Activated naive CD8-positive, alpha-beta T cell treated with anti-CD3 and anti-CD28 coated beads, Interleukin-2, amount 50 U/mL, for 24 hours (primary cell): ENCODE measurements around the gene FBXO8.

ENCODE experiments used
- ATAC-seq: fragments of 150-1000 bp; cut with Tn5 transposase; one replicate; pipeline ENCODE4 v1.10.0; 2021
- DNase-seq: peaks from one replicate; pipeline ENCODE4 v3.0.0; 2021
- H3K27ac Mint-ChIP-seq: one replicate; pipeline ENCODE4 v1.8.0; 2021; ENCODE audit warnings: mild to moderate bottlenecking, mixed read lengths
- H3K27me3 Mint-ChIP-seq: one replicate; pipeline ENCODE4 v1.8.0; 2021; ENCODE audit warnings: mixed read lengths
- H3K36me3 Mint-ChIP-seq: one replicate; pipeline ENCODE4 v1.8.0; 2021; ENCODE audit warnings: low read depth, mixed read lengths
- H3K4me1 Mint-ChIP-seq: one replicate; pipeline ENCODE4 v1.8.0; 2021; ENCODE audit warnings: mixed read lengths
- H3K4me3 Mint-ChIP-seq: one replicate; pipeline ENCODE4 v1.8.0; 2021; ENCODE audit warnings: mild to moderate bottlenecking, moderate library complexity, mixed read lengths
- H3K9me3 Mint-ChIP-seq: one replicate; pipeline ENCODE4 v1.8.0; 2021; ENCODE audit warnings: mixed read lengths

FBXO8 gene, protein sequence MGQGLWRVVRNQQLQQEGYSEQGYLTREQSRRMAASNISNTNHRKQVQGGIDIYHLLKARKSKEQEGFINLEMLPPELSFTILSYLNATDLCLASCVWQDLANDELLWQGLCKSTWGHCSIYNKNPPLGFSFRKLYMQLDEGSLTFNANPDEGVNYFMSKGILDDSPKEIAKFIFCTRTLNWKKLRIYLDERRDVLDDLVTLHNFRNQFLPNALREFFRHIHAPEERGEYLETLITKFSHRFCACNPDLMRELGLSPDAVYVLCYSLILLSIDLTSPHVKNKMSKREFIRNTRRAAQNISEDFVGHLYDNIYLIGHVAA

DNA sequence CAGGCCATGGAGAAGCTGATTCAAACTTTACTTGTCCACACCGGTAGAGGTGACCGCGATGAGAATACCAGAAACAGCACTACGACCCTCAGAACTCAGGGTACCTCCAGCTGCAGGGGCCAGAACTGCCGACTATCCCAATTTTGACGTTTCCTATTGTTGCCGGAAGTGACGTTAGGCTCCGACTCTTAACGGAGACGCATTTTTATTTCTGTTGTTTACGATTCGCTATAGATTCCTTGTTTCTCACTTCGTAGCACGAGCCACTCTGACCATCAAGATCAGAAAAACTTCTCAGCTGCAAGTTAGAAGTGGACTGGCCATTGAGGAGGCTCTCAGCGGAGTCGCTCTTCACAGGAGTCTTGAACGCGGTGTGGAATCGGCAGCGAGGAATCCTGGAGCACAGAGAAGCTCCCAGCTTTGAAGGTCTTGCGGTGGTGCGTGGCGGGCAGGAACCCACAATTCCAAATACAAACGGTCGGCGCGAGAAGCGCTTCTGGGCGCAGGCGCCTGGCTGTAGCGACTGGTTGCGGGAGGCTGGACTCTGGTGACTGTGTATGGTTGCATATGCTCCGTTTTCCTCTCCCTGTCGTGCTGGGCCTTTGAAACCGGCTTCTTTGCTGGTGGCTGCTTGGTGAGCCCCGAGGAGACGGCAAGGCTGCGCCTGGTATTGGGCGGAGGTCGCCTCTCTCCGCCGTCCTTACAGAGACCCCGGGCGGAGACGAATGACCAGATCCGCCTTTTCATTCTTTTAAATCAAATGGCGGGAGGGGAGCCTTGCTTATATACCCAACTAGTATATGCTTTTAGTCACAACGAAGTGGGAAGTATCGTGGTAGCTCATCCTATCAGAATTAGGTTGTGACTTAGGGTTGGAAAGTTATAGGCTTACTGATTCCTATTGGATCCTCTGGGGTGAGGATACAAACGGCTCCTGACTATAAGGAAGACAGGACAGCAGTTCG is at the start of gene FBXO8, which contains the start of gene CEP44:
Gene FBXO8 (minus strand): TSS at position 161 of the 965 bp plus-strand sequence. CDS start 20,575 bp downstream, outside the sequence.
Gene CEP44 (plus strand): TSS at position 405 of the 965 bp plus-strand sequence. CDS start 15,211 bp downstream, outside the sequence.
- Mint-ChIP-seq H3K36me3 (peaks cover 14% of the 10 kb centered on the region), H3K4me3 (peak within 1 kb of the TSS; percentile 99), H3K27ac (peak within 1 kb of the TSS; percentile 99), H3K9me3 (peaks cover 7% of the 10 kb centered on the region), H3K4me1 (peaks cover 57% of the 10 kb centered on the region), H3K27me3 (no peaks in the 10 kb centered on the region)
- peak; percentile 73 for ATAC-seq
- DNase-seq, result peak; percentile 70

DNA sequence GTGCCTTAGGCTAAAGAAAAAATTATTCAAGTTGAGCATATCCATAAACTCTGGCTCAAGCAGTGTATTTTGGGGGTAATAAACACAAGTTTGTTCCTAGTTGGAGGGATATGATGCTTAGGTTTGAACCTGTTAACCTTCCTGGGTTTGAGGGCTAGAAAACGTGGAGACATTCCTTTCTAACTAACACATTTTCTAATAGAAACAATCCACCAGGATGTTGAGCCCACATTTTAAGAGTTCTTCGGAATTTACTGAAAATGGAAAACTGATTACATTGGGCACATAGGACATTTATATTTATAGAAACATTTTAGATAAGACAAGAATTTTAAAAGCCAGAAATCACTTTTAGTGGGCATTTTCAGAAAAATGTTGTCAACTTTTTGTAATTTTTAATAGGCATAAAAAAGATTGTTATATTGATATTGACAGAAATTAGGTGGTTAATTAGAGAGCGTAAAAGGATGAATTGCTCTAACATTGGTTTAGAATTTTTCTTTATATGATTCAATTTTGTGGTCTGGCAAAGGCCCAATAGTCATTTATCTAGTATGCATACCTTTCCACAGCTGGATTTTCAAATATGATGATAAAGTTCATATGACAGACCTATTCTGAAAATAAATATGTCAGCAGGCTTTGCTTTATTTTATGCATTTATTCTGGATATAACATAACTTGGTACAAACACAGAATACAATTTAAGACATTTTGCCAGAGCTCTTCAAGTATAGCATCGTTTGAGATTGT is 49.5 kb upstream of the FBXO8 start:
- ATAC-seq, result no peak
- Mint-ChIP-seq H3K4me3 (no peak overlapping the region), H3K36me3 (no peaks in the 10 kb centered on the region), H3K27me3 (no peaks in the 10 kb centered on the region), H3K9me3 (no peaks in the 10 kb centered on the region), H3K4me1 (peaks cover 3% of the 10 kb centered on the region), H3K27ac (no peak overlapping the region)
- DNase-seq, result no peak

GRCh38 chr4:174324725-174325124 is 41.3 kb upstream of the FBXO8 start:
- Mint-ChIP-seq H3K36me3 (no peaks in the 10 kb centered on the region), H3K27me3 (no peaks in the 10 kb centered on the region)

DNA sequence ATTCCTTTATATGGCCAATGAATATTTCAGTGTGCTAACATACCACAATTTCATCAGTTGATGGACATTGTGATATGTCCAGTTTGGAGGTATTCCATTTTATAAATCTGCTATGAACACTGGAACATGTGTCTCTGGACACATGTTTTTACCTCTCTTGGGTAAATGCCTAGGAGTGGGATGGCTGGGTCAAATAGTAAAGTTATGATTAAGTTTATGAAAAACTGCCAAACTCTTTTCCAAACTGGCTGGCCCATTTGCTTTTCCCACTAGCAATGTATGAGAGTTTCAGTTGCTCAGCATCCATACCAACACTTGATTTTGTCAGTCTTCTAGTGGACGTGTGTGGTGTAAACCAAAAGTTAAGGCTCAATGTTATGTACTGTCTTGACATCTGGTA is 40.8 kb upstream of the FBXO8 start:
- Mint-ChIP-seq H3K27ac (no peak overlapping the region), H3K36me3 (no peaks in the 10 kb centered on the region), H3K4me1 (no peaks in the 10 kb centered on the region), H3K9me3 (no peaks in the 10 kb centered on the region), H3K4me3 (no peak overlapping the region), H3K27me3 (no peaks in the 10 kb centered on the region)
- no peak for ATAC-seq
- no peak for DNase-seq

More at GRCh38 chr4:174324725-174325124, 41.3 kb upstream of the FBXO8 start:
- Mint-ChIP-seq H3K9me3 (no peaks in the 10 kb centered on the region), H3K27ac (no peak overlapping the region), H3K4me3 (no peak overlapping the region), H3K4me1 (no peaks in the 10 kb centered on the region)
- no peak for DNase-seq
- ATAC-seq, result no peak

DNA sequence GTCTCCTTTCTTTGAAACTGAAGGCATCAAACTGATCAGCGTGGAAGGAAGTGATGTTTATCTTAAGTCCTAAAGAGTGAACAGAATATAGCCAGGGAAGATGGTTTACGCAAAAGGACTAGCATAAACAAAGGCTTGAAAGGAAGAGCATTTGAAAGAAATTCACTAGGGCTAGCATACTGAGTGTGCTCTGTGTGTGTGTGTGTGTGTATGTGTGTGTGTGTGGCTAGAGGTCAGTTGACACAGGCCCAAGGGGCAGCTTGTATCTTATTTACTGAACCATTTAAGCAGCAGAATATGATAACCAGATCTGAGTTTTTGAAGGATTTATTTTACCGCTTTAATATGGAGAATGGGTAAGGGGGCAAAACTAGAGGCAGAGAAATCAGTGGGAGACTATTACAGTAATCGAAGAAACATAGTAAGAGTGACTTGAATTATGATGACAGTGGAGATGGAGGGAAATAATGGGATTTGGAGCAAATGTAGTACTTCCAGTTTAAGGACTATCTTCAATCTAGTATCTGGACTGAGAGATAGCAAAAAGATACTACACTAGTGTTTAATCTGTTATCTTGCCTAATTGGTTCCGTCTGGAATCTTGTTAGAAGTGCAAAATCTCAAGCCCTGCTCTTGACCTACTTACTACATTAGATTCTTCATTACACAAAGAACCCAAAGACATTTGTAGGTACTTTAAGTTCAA is 37.2 kb upstream of the FBXO8 start:
- H3K9me3 Mint-ChIP-seq, result no peaks in the 10 kb centered on the region
- no peak for DNase-seq

GRCh38 chr4:174318829-174319764 is 35.6 kb upstream of the FBXO8 start:
- no peak overlapping the region for H3K27ac Mint-ChIP-seq
- H3K4me1 Mint-ChIP-seq, result no peaks in the 10 kb centered on the region
- H3K4me3 Mint-ChIP-seq, result no peak overlapping the region
- no peaks in the 10 kb centered on the region for H3K9me3 Mint-ChIP-seq
- H3K36me3 Mint-ChIP-seq, result peaks cover 3% of the 10 kb centered on the region
- H3K27me3 Mint-ChIP-seq, result no peaks in the 10 kb centered on the region
- DNase-seq (no peak), ATAC-seq (no peak)

More for the DNA sequence above, 37.2 kb upstream of the FBXO8 start:
- no peak overlapping the region for H3K27ac Mint-ChIP-seq
- ATAC-seq, result no peak
- no peaks in the 10 kb centered on the region for H3K27me3 Mint-ChIP-seq
- no peaks in the 10 kb centered on the region for H3K4me1 Mint-ChIP-seq
- no peaks in the 10 kb centered on the region for H3K36me3 Mint-ChIP-seq
- no peak overlapping the region for H3K4me3 Mint-ChIP-seq

- H3K27ac Mint-ChIP-seq, result no peak overlapping the region
- no peaks in the 10 kb centered on the region for H3K27me3 Mint-ChIP-seq
- no peak overlapping the region for H3K4me3 Mint-ChIP-seq
- no peak for ATAC-seq
- peaks cover 6% of the 10 kb centered on the region for H3K36me3 Mint-ChIP-seq
- DNase-seq, result no peak
- no peaks in the 10 kb centered on the region for H3K4me1 Mint-ChIP-seq
- H3K9me3 Mint-ChIP-seq, result no peaks in the 10 kb centered on the region
Measured at GRCh38 chr4:174317531-174317930, 34.1 kb upstream of the FBXO8 start.

DNA sequence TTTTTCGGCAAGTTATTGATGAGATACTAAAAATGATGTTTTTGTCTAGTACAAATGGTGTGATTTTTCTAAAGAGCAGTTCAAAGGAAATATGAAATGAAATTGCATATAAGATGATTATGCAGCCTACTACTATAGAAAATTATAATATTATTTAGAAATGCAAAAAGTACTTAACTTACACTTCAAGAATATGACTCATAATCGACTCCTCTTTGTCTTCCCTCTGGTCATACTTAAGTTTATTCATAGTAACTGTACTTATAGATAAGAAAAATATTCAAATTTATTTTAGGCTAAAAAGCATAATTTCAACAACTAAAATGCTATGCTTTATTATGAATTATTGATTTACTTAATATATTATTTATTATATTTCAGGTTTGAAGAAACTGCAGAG is 33.5 kb upstream of the FBXO8 start:
- ATAC-seq, result no peak
- no peak for DNase-seq
- no peaks in the 10 kb centered on the region for H3K4me1 Mint-ChIP-seq
- H3K4me3 Mint-ChIP-seq, result no peak overlapping the region
- no peaks in the 10 kb centered on the region for H3K9me3 Mint-ChIP-seq
- no peaks in the 10 kb centered on the region for H3K27me3 Mint-ChIP-seq
- H3K27ac Mint-ChIP-seq, result no peak overlapping the region
- peaks cover 8% of the 10 kb centered on the region for H3K36me3 Mint-ChIP-seq

- no peak overlapping the region for H3K27ac Mint-ChIP-seq
- H3K36me3 Mint-ChIP-seq, result peaks cover 10% of the 10 kb centered on the region
- no peak for DNase-seq
Measured at GRCh38 chr4:174316546-174316945, 33.1 kb upstream of the FBXO8 start.

DNA sequence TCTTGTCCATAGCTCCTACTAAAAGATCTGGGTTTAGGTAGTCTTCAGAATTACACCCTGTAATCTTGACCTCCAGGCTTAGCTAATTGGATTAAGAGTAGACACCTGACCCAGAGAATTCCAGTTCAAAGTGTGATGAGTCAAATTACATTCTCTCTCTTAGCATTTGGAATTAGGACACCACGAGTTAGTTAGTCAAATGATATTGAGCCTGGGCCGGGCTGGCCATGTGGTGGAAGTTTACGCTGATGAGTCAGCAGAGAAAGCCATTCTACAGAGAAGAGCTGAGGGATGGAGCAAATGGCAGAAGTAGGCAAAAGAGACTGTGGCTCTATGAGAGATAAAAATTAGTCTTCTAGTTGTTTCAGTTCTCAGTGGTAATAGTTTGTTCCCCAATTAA is 31.3 kb upstream of the FBXO8 start:
- peaks cover 11% of the 10 kb centered on the region for H3K36me3 Mint-ChIP-seq
- DNase-seq (no peak), ATAC-seq (no peak)
- H3K4me3 Mint-ChIP-seq, result no peak overlapping the region
- no peaks in the 10 kb centered on the region for H3K4me1 Mint-ChIP-seq
- H3K9me3 Mint-ChIP-seq, result no peaks in the 10 kb centered on the region
- no peak overlapping the region for H3K27ac Mint-ChIP-seq
- H3K27me3 Mint-ChIP-seq, result no peaks in the 10 kb centered on the region

More at GRCh38 chr4:174316546-174316945, 33.1 kb upstream of the FBXO8 start:
- Mint-ChIP-seq H3K9me3 (no peaks in the 10 kb centered on the region), H3K4me1 (no peaks in the 10 kb centered on the region), H3K27me3 (no peaks in the 10 kb centered on the region), H3K4me3 (no peak overlapping the region)
- ATAC-seq, result no peak

DNA sequence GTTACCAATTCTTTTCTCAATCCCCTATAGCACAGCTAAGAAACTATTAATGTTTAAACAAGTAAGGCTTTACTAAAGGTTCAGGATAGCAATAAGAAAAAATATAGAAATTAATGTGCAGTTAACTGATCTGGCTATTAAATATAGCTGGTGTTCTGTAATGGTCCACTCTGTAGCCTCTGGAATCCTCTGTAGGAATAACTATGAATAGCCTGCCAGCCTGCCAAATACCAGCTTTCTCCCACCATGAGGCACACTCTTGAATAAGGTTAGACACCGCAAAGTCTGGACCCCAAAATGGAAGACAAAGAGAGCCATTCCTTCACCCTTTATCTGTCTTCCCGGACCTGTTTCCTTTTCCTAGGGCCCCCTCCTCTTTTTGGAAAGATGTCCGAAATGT is 30.8 kb upstream of the FBXO8 start:
- H3K4me1 Mint-ChIP-seq, result no peaks in the 10 kb centered on the region
- H3K9me3 Mint-ChIP-seq, result no peaks in the 10 kb centered on the region
- H3K27ac Mint-ChIP-seq, result no peak overlapping the region
- no peak overlapping the region for H3K4me3 Mint-ChIP-seq
- H3K27me3 Mint-ChIP-seq, result no peaks in the 10 kb centered on the region
- ATAC-seq (no peak), DNase-seq (no peak)
- H3K36me3 Mint-ChIP-seq, result peaks cover 14% of the 10 kb centered on the region

GRCh38 chr4:174312993-174313392 is 29.5 kb upstream of the FBXO8 start:
- peaks cover 16% of the 10 kb centered on the region for H3K36me3 Mint-ChIP-seq
- no peaks in the 10 kb centered on the region for H3K27me3 Mint-ChIP-seq
- no peak for DNase-seq
- no peaks in the 10 kb centered on the region for H3K9me3 Mint-ChIP-seq
- H3K4me3 Mint-ChIP-seq, result no peak overlapping the region
- H3K27ac Mint-ChIP-seq, result no peak overlapping the region
- no peaks in the 10 kb centered on the region for H3K4me1 Mint-ChIP-seq
- no peak for ATAC-seq

GRCh38 chr4:174307694-174308093 is 24.2 kb upstream of the FBXO8 start:
- ATAC-seq (no peak), DNase-seq (no peak)
- Mint-ChIP-seq H3K27ac (no peak overlapping the region), H3K4me3 (no peak overlapping the region), H3K4me1 (no peaks in the 10 kb centered on the region), H3K9me3 (no peaks in the 10 kb centered on the region), H3K36me3 (peaks cover 36% of the 10 kb centered on the region), H3K27me3 (no peaks in the 10 kb centered on the region)
